Left ventricle myocardium inferior (tissue), 1 donor: ENCODE results near the gene LMBR1L. TPM values are rescaled to one million over a fixed set of nuclear protein-coding genes. Genes with fewer than 3 reads are reported as not detected.

Experiments
- DNase-seq: peaks from one replicate; pipeline ENCODE4 v3.0.0-alpha.2; 2020
- H3K27ac ChIP-seq: fragments of 200-600 bp; replicated peaks from 2 replicates; pipeline ENCODE4 v1.8.0; 2021
- H3K27me3 ChIP-seq: fragments of 200-600 bp; 2 replicates; pipeline ENCODE4 v1.8.0; 2021; ENCODE audit warnings: low read depth
- H3K36me3 ChIP-seq: fragments of 200-600 bp; 2 replicates; pipeline ENCODE4 v1.8.0; 2021
- H3K4me1 ChIP-seq: fragments of 200-600 bp; 2 replicates; pipeline ENCODE4 v1.8.0; 2021
- H3K4me3 ChIP-seq: fragments of 200-600 bp; 2 replicates; pipeline ENCODE4 v1.8.0; 2021; ENCODE audit warnings: mild to moderate bottlenecking, moderate library complexity
- H3K9me3 ChIP-seq: fragments of 200-600 bp; replicated peaks from 2 replicates; pipeline ENCODE4 v1.8.0; 2021
- CTCF ChIP-seq: fragments of 200-600 bp; IDR thresholded peaks from 2 replicates; pipeline ENCODE4 v1.8.0; 2021; ENCODE audit warnings: antibody characterized with exemption, mild to moderate bottlenecking, borderline replicate concordance
- intact Hi-C: fragments of 100-400 bp; cut with micrococcal nuclease; formaldehyde crosslinking; loops from one replicate; pipeline ENCODE4 v1.11.0; 2022
- total RNA-seq: library from RNA; stranded (reverse); fragmentation: NEBNext Ultra II Directional; extraction: Animal tissue kit (Norgen Biotek cat#: 25700); gene quantifications from one replicate; pipeline ENCODE4 v1.2.1, GENCODE V29; 2021
- donor health status: DM: no; HTN: yes; CAD: no; lungs with severe emphysema.

LMBR1L gene
- total RNA-seq, 1 donor from 2014 or later: 27.5 TPM

GRCh38 chr12:49109641-49110463, 795 bp downstream of the LMBR1L start:
- H3K36me3 ChIP-seq: peaks cover 13% of the 10 kb centered on the region
- H3K4me1 ChIP-seq: peaks cover 64% of the 10 kb centered on the region
- H3K27ac ChIP-seq: peak overlapping the region; percentile 100
- intact Hi-C loops: no loop called here
- peak; percentile 30 for DNase-seq
- no peaks in the 10 kb centered on the region for H3K9me3 ChIP-seq
- no peak for TF ChIP-seq CTCF
- H3K4me3 ChIP-seq: peak overlapping the region; percentile 100
- no peaks in the 10 kb centered on the region for H3K27me3 ChIP-seq

GRCh38 chr12:49108958-49109404, 1.7 kb downstream of the LMBR1L start:
- Histone ChIP-seq H3K27me3 (no peaks in the 10 kb centered on the region), H3K4me3 (peak overlapping the region; percentile 100)

GRCh38 chr12:49105504-49106084, 5.1 kb downstream of the LMBR1L start:
- Histone ChIP-seq H3K27ac (peak overlapping the region; percentile 64), H3K27me3 (no peaks in the 10 kb centered on the region), H3K4me3 (no peak overlapping the region), H3K9me3 (no peaks in the 10 kb centered on the region), H3K4me1 (peaks cover 76% of the 10 kb centered on the region), H3K36me3 (peaks cover 56% of the 10 kb centered on the region)
- intact Hi-C loops: no loop called here
- TF ChIP-seq CTCF: no peak
- DNase-seq: peak; percentile 35

More at GRCh38 chr12:49108958-49109404, 1.7 kb downstream of the LMBR1L start:
- peak; percentile 50 for DNase-seq
- no peak for TF ChIP-seq CTCF
- peak overlapping the region; percentile 100 for H3K27ac ChIP-seq
- no peaks in the 10 kb centered on the region for H3K9me3 ChIP-seq
- intact Hi-C loops: no loop called here
- H3K36me3 ChIP-seq: peaks cover 22% of the 10 kb centered on the region
- H3K4me1 ChIP-seq: peaks cover 73% of the 10 kb centered on the region

- no peaks in the 10 kb centered on the region for H3K27me3 ChIP-seq
- DNase-seq: no peak
- peaks cover 69% of the 10 kb centered on the region for H3K4me1 ChIP-seq
- intact Hi-C loops: no loop called here
- H3K36me3 ChIP-seq: peaks cover 64% of the 10 kb centered on the region
- no peak for TF ChIP-seq CTCF
- no peak overlapping the region for H3K4me3 ChIP-seq
- H3K27ac ChIP-seq: peak overlapping the region; percentile 64
- no peaks in the 10 kb centered on the region for H3K9me3 ChIP-seq
Observed at GRCh38 chr12:49104822-49105221, 5.8 kb downstream of the LMBR1L start.

GRCh38 chr12:49100380-49100779, 10.3 kb downstream of the LMBR1L start:
- no peak for DNase-seq
- Histone ChIP-seq H3K9me3 (no peaks in the 10 kb centered on the region), H3K27me3 (no peaks in the 10 kb centered on the region), H3K27ac (no peak overlapping the region), H3K36me3 (peaks cover 91% of the 10 kb centered on the region), H3K4me1 (peaks cover 24% of the 10 kb centered on the region), H3K4me3 (no peak overlapping the region)
- TF ChIP-seq CTCF: no peak
- intact Hi-C loops: no loop called here
